ENCODE measurements around the gene AQP7. TPM values are rescaled to one million over a fixed set of nuclear protein-coding genes. Genes with fewer than 3 reads are reported as not detected.

Gene AQP7
- polyA plus RNA-seq, 2 donors: 0.54 to 2.6 TPM

GRCh38 chr9:33379666-33380389, 22.5 kb downstream of the AQP7 start:
- Histone ChIP-seq H3K4me1 (ENCODE audit: control insufficient read depth in 2 of 2, insufficient read depth in 2 of 2, low read length in 1 of 2) (peaks cover 0 to 6% of the 10 kb centered on the region in 2 donors), H3K9me3 (ENCODE audit: control insufficient read depth in 2 of 2, insufficient read depth in 1 of 2, low read depth in 1 of 2, low read length in 1 of 2) (no peaks in the 10 kb centered on the region), H3K27me3 (ENCODE audit: control insufficient read depth in 1 of 2, insufficient read depth in 2 of 2, low read length in 2 of 2) (no peaks in the 10 kb centered on the region), H3K36me3 (ENCODE audit: control insufficient read depth in 2 of 2, insufficient read depth in 2 of 2, low read length in 1 of 2) (no peaks in the 10 kb centered on the region), H3K27ac (ENCODE audit: low read depth in 2 of 2, low read length in 1 of 2) (no peak overlapping the region), H3K4me3 (ENCODE audit: low read depth in 1 of 2, low read length in 2 of 2) (no peak overlapping the region)
- 88 to 90% methylated on average over 14 of the region's 14 CpGs for WGBS, 2 donors

- H3K4me3 ChIP-seq (ENCODE audit: low read depth in 1 of 2, low read length in 2 of 2): no peak overlapping the region
- no peaks in the 10 kb centered on the region for H3K9me3 ChIP-seq (ENCODE audit: control insufficient read depth in 2 of 2, insufficient read depth in 1 of 2, low read depth in 1 of 2, low read length in 1 of 2)
- peaks cover 0 to 7% of the 10 kb centered on the region in 2 donors for H3K4me1 ChIP-seq (ENCODE audit: control insufficient read depth in 2 of 2, insufficient read depth in 2 of 2, low read length in 1 of 2)
- no peak overlapping the region for H3K27ac ChIP-seq (ENCODE audit: low read depth in 2 of 2, low read length in 1 of 2)
- 78 to 79% methylated on average over 9 of the region's 9 CpGs for WGBS, 2 donors
- H3K27me3 ChIP-seq (ENCODE audit: control insufficient read depth in 1 of 2, insufficient read depth in 2 of 2, low read length in 2 of 2): no peaks in the 10 kb centered on the region
- H3K36me3 ChIP-seq (ENCODE audit: control insufficient read depth in 2 of 2, insufficient read depth in 2 of 2, low read length in 1 of 2): no peaks in the 10 kb centered on the region
Observed at GRCh38 chr9:33378121-33378795, 24.1 kb downstream of the AQP7 start.

GRCh38 chr9:33377089-33377715, 25.2 kb downstream of the AQP7 start:
- Histone ChIP-seq H3K9me3 (ENCODE audit: control insufficient read depth in 2 of 2, insufficient read depth in 1 of 2, low read depth in 1 of 2, low read length in 1 of 2) (no peaks in the 10 kb centered on the region), H3K27ac (ENCODE audit: low read depth in 2 of 2, low read length in 1 of 2) (no peak overlapping the region), H3K4me1 (ENCODE audit: control insufficient read depth in 2 of 2, insufficient read depth in 2 of 2, low read length in 1 of 2) (peaks cover 0 to 11% of the 10 kb centered on the region in 2 donors), H3K4me3 (ENCODE audit: low read depth in 1 of 2, low read length in 2 of 2) (no peak overlapping the region), H3K36me3 (ENCODE audit: control insufficient read depth in 2 of 2, insufficient read depth in 2 of 2, low read length in 1 of 2) (no peaks in the 10 kb centered on the region), H3K27me3 (ENCODE audit: control insufficient read depth in 1 of 2, insufficient read depth in 2 of 2, low read length in 2 of 2) (no peaks in the 10 kb centered on the region)
- WGBS, 2 donors: 91 to 93% methylated on average over 12 of the region's 12 CpGs

- no peaks in the 10 kb centered on the region for H3K27me3 ChIP-seq (ENCODE audit: control insufficient read depth in 1 of 2, insufficient read depth in 2 of 2, low read length in 2 of 2)
- H3K9me3 ChIP-seq (ENCODE audit: control insufficient read depth in 2 of 2, insufficient read depth in 1 of 2, low read depth in 1 of 2, low read length in 1 of 2): no peaks in the 10 kb centered on the region
- 88 to 94% methylated on average over 7 of the region's 7 CpGs for WGBS, 2 donors
- peaks cover 0 to 11% of the 10 kb centered on the region in 2 donors for H3K4me1 ChIP-seq (ENCODE audit: control insufficient read depth in 2 of 2, insufficient read depth in 2 of 2, low read length in 1 of 2)
- H3K27ac ChIP-seq (ENCODE audit: low read depth in 2 of 2, low read length in 1 of 2): no peak overlapping the region
- no peak overlapping the region for H3K4me3 ChIP-seq (ENCODE audit: low read depth in 1 of 2, low read length in 2 of 2)
- H3K36me3 ChIP-seq (ENCODE audit: control insufficient read depth in 2 of 2, insufficient read depth in 2 of 2, low read length in 1 of 2): peaks cover 4 to 9% of the 10 kb centered on the region in 2 donors
Observed at GRCh38 chr9:33375841-33376321, 26.5 kb downstream of the AQP7 start.

GRCh38 chr9:33375238-33375840, 27.0 kb downstream of the AQP7 start:
- Histone ChIP-seq H3K9me3 (ENCODE audit: control insufficient read depth in 2 of 2, insufficient read depth in 1 of 2, low read depth in 1 of 2, low read length in 1 of 2) (no peaks in the 10 kb centered on the region), H3K4me1 (ENCODE audit: control insufficient read depth in 2 of 2, insufficient read depth in 2 of 2, low read length in 1 of 2) (peaks cover 0 to 11% of the 10 kb centered on the region in 2 donors), H3K27me3 (ENCODE audit: control insufficient read depth in 1 of 2, insufficient read depth in 2 of 2, low read length in 2 of 2) (no peaks in the 10 kb centered on the region), H3K36me3 (ENCODE audit: control insufficient read depth in 2 of 2, insufficient read depth in 2 of 2, low read length in 1 of 2) (peaks cover 9 to 14% of the 10 kb centered on the region in 2 donors), H3K27ac (ENCODE audit: low read depth in 2 of 2, low read length in 1 of 2) (no peak overlapping the region), H3K4me3 (ENCODE audit: low read depth in 1 of 2, low read length in 2 of 2) (no peak overlapping the region)
- 65 to 66% methylated on average over 15 of the region's 15 CpGs for WGBS, 2 donors

- Histone ChIP-seq H3K36me3 (ENCODE audit: control insufficient read depth in 2 of 2, insufficient read depth in 2 of 2, low read length in 1 of 2) (peaks cover 13 to 17% of the 10 kb centered on the region in 2 donors), H3K4me3 (ENCODE audit: low read depth in 1 of 2, low read length in 2 of 2) (no peak overlapping the region), H3K27me3 (ENCODE audit: control insufficient read depth in 1 of 2, insufficient read depth in 2 of 2, low read length in 2 of 2) (no peaks in the 10 kb centered on the region), H3K27ac (ENCODE audit: low read depth in 2 of 2, low read length in 1 of 2) (no peak overlapping the region), H3K4me1 (ENCODE audit: control insufficient read depth in 2 of 2, insufficient read depth in 2 of 2, low read length in 1 of 2) (peaks cover 0 to 11% of the 10 kb centered on the region in 2 donors), H3K9me3 (ENCODE audit: control insufficient read depth in 2 of 2, insufficient read depth in 1 of 2, low read depth in 1 of 2, low read length in 1 of 2) (no peaks in the 10 kb centered on the region)
- WGBS, 2 donors: 59 to 61% methylated on average over 6 of the region's 6 CpGs
Observed at GRCh38 chr9:33374634-33375237, 27.6 kb downstream of the AQP7 start.

- 87 to 88% methylated on average over 9 of the region's 9 CpGs for WGBS, 2 donors
- no peaks in the 10 kb centered on the region for H3K27me3 ChIP-seq (ENCODE audit: control insufficient read depth in 1 of 2, insufficient read depth in 2 of 2, low read length in 2 of 2)
Observed at GRCh38 chr9:33374190-33374589, 28.2 kb downstream of the AQP7 start.

GRCh38 chr9:33372900-33373299, 29.5 kb downstream of the AQP7 start:
- Histone ChIP-seq H3K27me3 (ENCODE audit: control insufficient read depth in 1 of 2, insufficient read depth in 2 of 2, low read length in 2 of 2) (no peaks in the 10 kb centered on the region), H3K4me3 (ENCODE audit: low read depth in 1 of 2, low read length in 2 of 2) (no peak overlapping the region), H3K4me1 (ENCODE audit: control insufficient read depth in 2 of 2, insufficient read depth in 2 of 2, low read length in 1 of 2) (peaks cover 0 to 11% of the 10 kb centered on the region in 2 donors), H3K27ac (ENCODE audit: low read depth in 2 of 2, low read length in 1 of 2) (no peak overlapping the region), H3K36me3 (ENCODE audit: control insufficient read depth in 2 of 2, insufficient read depth in 2 of 2, low read length in 1 of 2) (peaks cover 17 to 18% of the 10 kb centered on the region in 2 donors), H3K9me3 (ENCODE audit: control insufficient read depth in 2 of 2, insufficient read depth in 1 of 2, low read depth in 1 of 2, low read length in 1 of 2) (no peaks in the 10 kb centered on the region)
- WGBS, 2 donors: 59 to 67% methylated on average over 4 of the region's 4 CpGs

More at GRCh38 chr9:33374190-33374589, 28.2 kb downstream of the AQP7 start:
- Histone ChIP-seq H3K36me3 (ENCODE audit: control insufficient read depth in 2 of 2, insufficient read depth in 2 of 2, low read length in 1 of 2) (peaks cover 13 to 18% of the 10 kb centered on the region in 2 donors), H3K9me3 (ENCODE audit: control insufficient read depth in 2 of 2, insufficient read depth in 1 of 2, low read depth in 1 of 2, low read length in 1 of 2) (no peaks in the 10 kb centered on the region), H3K4me3 (ENCODE audit: low read depth in 1 of 2, low read length in 2 of 2) (no peak overlapping the region), H3K4me1 (ENCODE audit: control insufficient read depth in 2 of 2, insufficient read depth in 2 of 2, low read length in 1 of 2) (peaks cover 0 to 11% of the 10 kb centered on the region in 2 donors), H3K27ac (ENCODE audit: low read depth in 2 of 2, low read length in 1 of 2) (no peak overlapping the region)

- no peaks in the 10 kb centered on the region for H3K27me3 ChIP-seq (ENCODE audit: control insufficient read depth in 1 of 2, insufficient read depth in 2 of 2, low read length in 2 of 2)
- H3K4me1 ChIP-seq (ENCODE audit: control insufficient read depth in 2 of 2, insufficient read depth in 2 of 2, low read length in 1 of 2): no peaks in the 10 kb centered on the region
- H3K36me3 ChIP-seq (ENCODE audit: control insufficient read depth in 2 of 2, insufficient read depth in 2 of 2, low read length in 1 of 2): peaks cover 23 to 39% of the 10 kb centered on the region in 2 donors
- no peaks in the 10 kb centered on the region for H3K9me3 ChIP-seq (ENCODE audit: control insufficient read depth in 2 of 2, insufficient read depth in 1 of 2, low read depth in 1 of 2, low read length in 1 of 2)
- 85 to 90% methylated on average over 2 of the region's 2 CpGs for WGBS, 2 donors
- H3K27ac ChIP-seq (ENCODE audit: low read depth in 2 of 2, low read length in 1 of 2): no peak overlapping the region
- H3K4me3 ChIP-seq (ENCODE audit: low read depth in 1 of 2, low read length in 2 of 2): no peak overlapping the region
Observed at GRCh38 chr9:33366979-33367480, 35.3 kb downstream of the AQP7 start.
